Cardiac fibroblast (primary cell): ENCODE measurements around the gene ATP2B2.
"Not testable (repeated sequence)": the region's sequence is repeated elsewhere in the genome, so short reads cannot be mapped to it uniquely, and the experiment has no call there.

ENCODE experiments used
- DNase-seq, 2 donors: peaks; one replicate each; pipeline versions ENCODE4 v3.0.0 to v3.0.0-alpha.2; 2010; ENCODE audit warnings: low read depth in 2 of 2
- H3K4me3 ChIP-seq, 2 donors: replicated peaks in 1 of 2; 1 replicate in 1 of 2; 2 replicates in 1 of 2; pipeline ENCODE4 v1.5.1; 2011; ENCODE audit warnings: low read depth in 2 of 2, low read length in 2 of 2, mild to moderate bottlenecking in 2 of 2, moderate library complexity in 1 of 2
- TF ChIP-seq, protein P1 (sequence below): IDR thresholded peaks from one replicate; pipeline ENCODE4 v1.5.1; 2011; ENCODE audit warnings: low read depth, mild to moderate bottlenecking, low read length, inconsistent platforms

ATP2B2 gene

DNA sequence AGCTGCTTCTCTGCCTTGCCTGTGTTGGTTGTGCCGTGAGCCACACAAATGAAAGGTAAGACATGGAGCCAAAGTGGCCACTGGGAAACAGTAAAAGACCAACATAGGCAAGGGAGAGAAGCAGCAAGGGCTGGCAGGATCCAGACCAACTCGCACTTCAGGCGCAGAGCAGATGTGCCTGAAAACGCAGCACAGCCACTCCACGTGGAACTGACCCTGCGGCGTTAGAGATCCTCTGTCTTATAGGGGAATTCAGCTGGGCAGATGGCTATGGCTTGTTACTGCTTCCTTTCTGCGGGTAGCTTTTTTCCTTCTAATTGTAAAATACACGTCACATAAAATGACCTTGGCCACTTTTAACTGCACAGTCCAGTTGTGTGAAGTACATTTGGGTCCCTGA is 202.3 kb downstream of the ATP2B2 start:
- TF ChIP-seq, protein P1, sequence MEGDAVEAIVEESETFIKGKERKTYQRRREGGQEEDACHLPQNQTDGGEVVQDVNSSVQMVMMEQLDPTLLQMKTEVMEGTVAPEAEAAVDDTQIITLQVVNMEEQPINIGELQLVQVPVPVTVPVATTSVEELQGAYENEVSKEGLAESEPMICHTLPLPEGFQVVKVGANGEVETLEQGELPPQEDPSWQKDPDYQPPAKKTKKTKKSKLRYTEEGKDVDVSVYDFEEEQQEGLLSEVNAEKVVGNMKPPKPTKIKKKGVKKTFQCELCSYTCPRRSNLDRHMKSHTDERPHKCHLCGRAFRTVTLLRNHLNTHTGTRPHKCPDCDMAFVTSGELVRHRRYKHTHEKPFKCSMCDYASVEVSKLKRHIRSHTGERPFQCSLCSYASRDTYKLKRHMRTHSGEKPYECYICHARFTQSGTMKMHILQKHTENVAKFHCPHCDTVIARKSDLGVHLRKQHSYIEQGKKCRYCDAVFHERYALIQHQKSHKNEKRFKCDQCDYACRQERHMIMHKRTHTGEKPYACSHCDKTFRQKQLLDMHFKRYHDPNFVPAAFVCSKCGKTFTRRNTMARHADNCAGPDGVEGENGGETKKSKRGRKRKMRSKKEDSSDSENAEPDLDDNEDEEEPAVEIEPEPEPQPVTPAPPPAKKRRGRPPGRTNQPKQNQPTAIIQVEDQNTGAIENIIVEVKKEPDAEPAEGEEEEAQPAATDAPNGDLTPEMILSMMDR = no peak
- no peak for DNase-seq
- no peak overlapping the region for H3K4me3 ChIP-seq

DNA sequence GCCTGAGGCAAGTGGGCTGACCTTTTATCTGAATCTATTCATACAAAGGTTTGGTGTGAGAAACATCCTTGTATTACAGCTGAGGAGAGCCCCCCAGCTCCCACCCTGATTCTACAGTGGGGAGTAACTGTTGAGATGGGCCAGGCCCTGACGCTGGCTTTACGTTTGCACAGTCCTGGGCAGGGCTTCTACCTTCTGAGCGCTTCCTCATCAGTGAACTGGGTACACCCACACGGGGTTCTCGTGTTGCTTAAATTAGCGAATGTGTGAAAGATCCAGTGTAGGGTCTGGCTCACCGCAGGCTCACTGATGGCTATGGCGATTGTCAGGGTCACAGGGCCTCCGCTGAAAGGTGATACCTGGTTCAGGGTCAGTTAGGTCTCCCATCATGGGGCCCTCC is 205.3 kb downstream of the ATP2B2 start:
- DNase-seq = no peak
- H3K4me3 ChIP-seq = no peak overlapping the region
- TF ChIP-seq, protein P1 = no peak

DNA sequence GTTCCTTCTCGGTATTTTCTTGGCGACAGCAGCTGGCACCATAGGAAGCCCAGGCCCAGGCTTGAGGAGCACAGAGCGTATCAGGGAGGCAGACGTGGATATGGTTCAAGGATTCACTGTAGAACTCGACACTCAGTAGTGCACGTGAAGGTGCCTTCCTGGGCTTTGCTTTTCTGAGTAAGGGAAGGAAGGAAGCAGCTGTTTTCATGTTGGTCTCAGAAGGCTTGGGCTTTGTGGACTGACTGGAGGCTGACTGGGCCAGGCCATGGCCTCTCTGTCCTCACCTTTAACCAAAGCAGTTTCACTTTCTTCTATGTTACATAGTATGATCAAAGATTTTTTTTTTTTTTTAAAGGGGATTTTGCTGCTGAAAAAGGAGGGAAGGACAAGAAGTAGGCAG is 205.7 kb downstream of the ATP2B2 start:
- no peak for DNase-seq
- no peak overlapping the region for H3K4me3 ChIP-seq
- TF ChIP-seq, protein P1 = no peak

DNA sequence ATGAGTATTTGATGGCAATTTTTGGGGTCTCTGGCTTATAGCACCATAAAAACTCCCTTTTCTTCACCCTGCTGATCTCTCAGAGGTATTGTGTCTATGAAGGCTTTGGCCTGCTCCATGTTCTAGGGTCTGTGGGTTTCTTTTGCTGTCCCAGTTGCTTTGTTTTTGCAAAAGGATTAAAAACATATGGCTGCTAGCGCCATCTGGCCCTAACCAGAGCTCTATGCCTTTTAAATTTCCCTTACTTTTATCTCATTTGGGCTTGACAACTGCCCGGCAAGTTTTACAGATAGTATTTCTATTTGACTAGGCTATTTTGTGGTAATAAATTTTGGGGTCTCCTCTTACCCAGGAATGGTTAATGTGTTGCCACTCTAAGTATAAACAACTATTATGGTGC is 206.2 kb downstream of the ATP2B2 start:
- TF ChIP-seq, protein P1 = no peak
- peak in 1 of 2 donors; percentile 41 for DNase-seq
- no peak overlapping the region for H3K4me3 ChIP-seq

DNA sequence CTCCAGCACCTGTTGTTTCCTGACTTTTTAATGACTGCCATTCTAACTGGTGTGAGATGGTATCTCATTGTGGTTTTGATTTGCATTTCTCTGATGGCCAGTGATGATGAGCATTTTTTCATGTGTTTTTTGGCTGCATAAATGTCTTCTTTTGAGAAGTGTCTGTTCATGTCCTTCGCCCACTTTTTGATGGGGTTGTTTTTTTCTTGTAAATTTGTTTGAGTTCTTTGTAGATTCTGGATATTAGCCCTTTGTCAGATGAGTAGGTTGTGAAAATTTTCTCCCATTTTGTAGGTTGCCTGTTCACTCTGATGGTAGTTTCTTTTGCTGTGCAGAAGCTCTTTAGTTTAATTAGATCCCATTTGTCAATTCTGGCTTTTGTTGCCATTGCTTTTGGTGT is 207.3 kb downstream of the ATP2B2 start:
- H3K4me3 ChIP-seq, DNase-seq: not testable (repeated sequence)

DNA sequence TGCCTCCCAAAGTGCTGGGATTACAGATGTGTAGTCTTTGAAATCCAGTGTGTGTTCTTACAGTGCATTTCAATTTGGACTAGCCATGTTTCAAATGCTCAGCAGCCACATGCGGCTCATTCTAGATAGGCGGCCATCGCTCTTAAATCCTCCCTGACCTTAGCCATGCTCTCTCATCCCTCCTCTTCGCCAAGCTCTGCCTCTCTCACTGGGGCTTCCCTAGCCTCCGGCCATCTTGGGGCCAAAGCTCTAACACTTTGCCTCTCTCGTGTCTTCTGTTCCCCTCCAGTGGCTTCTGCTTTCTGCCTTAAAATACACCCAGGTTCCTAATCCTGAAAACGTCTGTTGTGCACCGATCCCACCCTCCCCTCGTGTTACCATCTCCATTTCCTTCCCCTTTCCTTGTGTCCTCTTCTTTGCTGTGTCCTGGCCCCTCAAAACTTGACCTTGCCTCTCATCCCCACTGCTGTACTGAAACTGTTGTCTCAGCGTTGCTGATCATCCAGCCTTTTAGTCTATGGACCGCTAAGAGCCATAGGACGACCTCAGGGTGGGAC is 211.3 kb downstream of the ATP2B2 start:
- DNase-seq = no peak
- no peak overlapping the region for H3K4me3 ChIP-seq
- TF ChIP-seq, protein P1 = no peak

DNA sequence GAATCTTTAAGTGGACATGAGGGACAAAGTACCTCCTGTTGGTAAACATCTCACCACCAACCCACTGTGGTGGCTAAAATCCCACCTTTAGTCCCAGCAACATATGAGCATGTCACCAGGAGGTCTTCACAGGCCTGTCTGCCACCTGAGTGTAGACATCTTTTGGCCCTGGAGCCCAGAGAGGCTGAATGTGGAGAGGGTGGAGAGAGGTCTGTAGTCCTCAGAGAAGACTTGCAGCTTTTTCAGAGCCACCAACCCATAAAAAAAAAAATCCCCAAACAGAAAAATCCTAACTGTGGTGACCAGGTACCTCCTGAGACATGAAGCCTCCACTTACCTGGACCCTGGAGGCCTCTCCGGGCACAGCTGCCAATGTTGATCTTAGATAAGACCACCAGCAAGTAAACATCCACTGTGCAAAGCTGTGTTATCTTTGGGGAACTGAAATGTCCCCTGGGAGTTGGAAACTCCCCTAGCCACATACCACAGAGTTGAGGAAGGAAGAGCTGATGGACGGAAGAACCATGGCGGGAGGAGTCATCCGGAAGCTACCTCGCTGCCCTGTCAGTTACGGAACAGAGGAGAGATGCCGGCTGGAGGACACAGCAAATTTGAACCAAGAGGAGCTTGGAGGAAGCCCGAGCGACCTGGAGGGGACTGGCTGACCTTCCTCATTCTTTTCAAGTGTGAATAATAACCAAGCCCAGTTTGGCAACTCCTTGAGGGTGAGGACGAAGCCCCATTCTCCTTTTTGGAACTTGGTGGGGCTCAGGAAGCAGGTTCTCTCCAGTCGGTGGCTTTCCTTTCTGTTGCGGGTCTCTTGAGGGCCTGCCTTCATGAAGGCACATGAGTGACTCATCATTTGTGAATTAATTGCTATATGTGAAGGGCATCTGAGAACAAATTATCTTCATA is 212.6 kb downstream of the ATP2B2 start, which contains the start of gene GHRL:
GHRL (minus strand) TSS at position 443 of the 915 bp plus-strand sequence. CDS start 2,767 bp downstream, outside the sequence.
- H3K4me3 ChIP-seq = no peak within 1 kb of the TSS
- DNase-seq = peak; percentile 29 to 69
- TF ChIP-seq, protein P1 = no peak
